PC-9 (cell line): Measurements from ENCODE around the gene SP6. TPM values are rescaled to one million over a fixed set of nuclear protein-coding genes. Genes with fewer than 3 reads are reported as not detected.

Experiments
- BruUV-seq: library from RNA; stranded (reverse); fragments of 400-500 nt; replicated peaks from 2 replicates; lab custom pipeline; 2021; lab: Mats Ljungman, UMichigan
- CTCF ChIA-PET: fragments of 300-600 bp; sonication (Branson Sonifier 250); formaldehyde crosslinking; loops from one replicate; lab custom pipeline; 2022; ENCODE audit warnings: antibody characterized with exemption; lab: Charles Lee
- POLR2A ChIA-PET: fragments of 300-600 bp; sonication (Branson Sonifier 250); formaldehyde crosslinking; loops from one replicate; lab custom pipeline; 2022; ENCODE audit warnings: antibody characterized with exemption; ENCODE audit not compliant: unreplicated experiment; lab: Charles Lee
- DNase-seq, 2 experiments: peaks; one replicate each; pipeline versions ENCODE4 v3.0.0 to v3.0.0-alpha.2; 2015 to 2022; ENCODE audit warnings: mixed read lengths in 1 of 2
- H2AFZ ChIP-seq: fragments of 200-600 bp; sonication (generic); 2 replicates; pipeline ENCODE4 v1.8.1; 2017; ENCODE audit warnings: antibody characterized with exemption
- H3F3A ChIP-seq: fragments of 200-600 bp; sonication (generic); 2 replicates; pipeline ENCODE4 v1.8.1; 2017; ENCODE audit warnings: antibody characterized with exemption, mild to moderate bottlenecking, low read depth; ENCODE audit not compliant: insufficient read depth
- H3K27ac ChIP-seq: fragments of 200-600 bp; sonication (generic); 2 replicates; pipeline ENCODE4 v1.6.1; 2016; ENCODE audit warnings: mixed run types
- H3K27me3 ChIP-seq: fragments of 200-600 bp; sonication (generic); 2 replicates; pipeline ENCODE4 v1.6.1; 2016; ENCODE audit warnings: low read depth, mixed run types; ENCODE audit not compliant: insufficient read depth
- H3K36me3 ChIP-seq: fragments of 200-600 bp; sonication (generic); 2 replicates; pipeline ENCODE4 v1.6.1; 2016; ENCODE audit warnings: low read depth, mixed run types
- H3K4me1 ChIP-seq: fragments of 200-600 bp; sonication (generic); replicated peaks from 2 replicates; pipeline ENCODE4 v1.6.1; 2016; ENCODE audit warnings: mixed run types; ENCODE audit not compliant: insufficient read depth
- H3K4me2 ChIP-seq: fragments of 200-600 bp; sonication (generic); 2 replicates; pipeline ENCODE4 v1.6.1; 2017; ENCODE audit warnings: mixed run types
- H3K4me3 ChIP-seq: fragments of 200-600 bp; sonication (generic); 2 replicates; pipeline ENCODE4 v1.6.1; 2016; ENCODE audit warnings: mixed run types
- H3K79me2 ChIP-seq: fragments of 200-600 bp; sonication (generic); 2 replicates; pipeline ENCODE4 v1.6.1; 2017; ENCODE audit warnings: low read depth, mixed run types
- H3K9me2 ChIP-seq: fragments of 200-600 bp; sonication (generic); 2 replicates; pipeline ENCODE4 v1.8.1; 2017; ENCODE audit warnings: mild to moderate bottlenecking; ENCODE audit not compliant: insufficient read depth
- H3K9me3 ChIP-seq: fragments of 200-600 bp; sonication (generic); 2 replicates; pipeline ENCODE4 v1.8.1; 2016; ENCODE audit warnings: low read depth; ENCODE audit not compliant: insufficient read depth
- H4K20me1 ChIP-seq: fragments of 200-600 bp; sonication (generic); 2 replicates; pipeline ENCODE4 v1.8.1; 2017; ENCODE audit not compliant: insufficient read depth
- CTCF ChIP-seq: fragments of 200-600 bp; sonication (generic); conservative IDR thresholded peaks from 2 replicates; pipeline ENCODE4 v1.6.1; 2017; ENCODE audit warnings: mixed run types, antibody characterized with exemption, mild to moderate bottlenecking, moderate library complexity
- EZH2 ChIP-seq: fragments of 200-600 bp; sonication (generic); IDR thresholded peaks from 2 replicates; pipeline ENCODE4 v1.8.0; 2017; ENCODE audit warnings: antibody characterized with exemption, low read depth
- intact Hi-C: fragments of 100-400 bp; cut with micrococcal nuclease; formaldehyde crosslinking; loops from one replicate; pipeline ENCODE4 v1.10.0; 2022; ENCODE audit not compliant: unreplicated experiment
- total RNA-seq: library from RNA; stranded (reverse); gene quantifications from 2 replicates; pipeline ENCODE4 v1.2.3, GENCODE V29; 2021

Gene SP6
- total RNA-seq, 1 experiment from 2014 or later, result 13.3 TPM

GRCh38 chr17:47837401-47838039, 13.4 kb downstream of the SP6 start:
- Histone ChIP-seq H3K27me3 (no peaks in the 10 kb centered on the region), H3K4me1 (peaks cover 25% of the 10 kb centered on the region), H3K4me2 (no peak overlapping the region), H2AFZ (no peak overlapping the region), H4K20me1 (no peaks in the 10 kb centered on the region), H3K36me3 (no peaks in the 10 kb centered on the region), H3K9me3 (no peaks in the 10 kb centered on the region), H3K79me2 (peaks cover 20% of the 10 kb centered on the region), H3K9me2 (no peaks in the 10 kb centered on the region), H3F3A (peaks cover 24% of the 10 kb centered on the region), H3K27ac (no peak overlapping the region), H3K4me3 (no peak overlapping the region)
- ChIA-PET CTCF (no interaction called here), POLR2A (no interaction called here)
- intact Hi-C loops, result no loop called here
- no peak for DNase-seq
- TF ChIP-seq CTCF, result no peak
- TF ChIP-seq EZH2, result no peak
- BruUV-seq, result no TSS peak

GRCh38 chr17:47836601-47837000, 14.4 kb downstream of the SP6 start:
- Histone ChIP-seq H3K27me3 (no peaks in the 10 kb centered on the region), H3K4me1 (peaks cover 24% of the 10 kb centered on the region), H3K4me2 (no peak overlapping the region), H3K4me3 (no peak overlapping the region), H3K79me2 (peaks cover 20% of the 10 kb centered on the region), H3K36me3 (no peaks in the 10 kb centered on the region), H3F3A (peaks cover 24% of the 10 kb centered on the region), H2AFZ (no peak overlapping the region), H3K27ac (no peak overlapping the region), H3K9me3 (no peaks in the 10 kb centered on the region), H3K9me2 (no peaks in the 10 kb centered on the region), H4K20me1 (no peaks in the 10 kb centered on the region)
- intact Hi-C loops, result no loop called here
- ChIA-PET POLR2A (no interaction called here), CTCF (no interaction called here)
- no peak for DNase-seq
- BruUV-seq, result no TSS peak
- no peak for TF ChIP-seq EZH2
- no peak for TF ChIP-seq CTCF

- ChIA-PET CTCF (no interaction called here), POLR2A (interaction anchor here (0.7 kb wide), 1 partner anchor 101 kb away, joined by 4 read pairs; no protein-coding TSS in a partner anchor)
- TF ChIP-seq EZH2, result no peak
- TF ChIP-seq CTCF, result no peak
- Histone ChIP-seq H3F3A (peaks cover 36% of the 10 kb centered on the region), H3K4me1 (peaks cover 22% of the 10 kb centered on the region), H3K4me2 (no peak overlapping the region), H2AFZ (no peak overlapping the region), H3K4me3 (no peak overlapping the region), H3K36me3 (no peaks in the 10 kb centered on the region), H3K9me3 (no peaks in the 10 kb centered on the region), H3K27ac (no peak overlapping the region), H3K79me2 (peaks cover 21% of the 10 kb centered on the region), H4K20me1 (peaks cover 4% of the 10 kb centered on the region; the same call in 1 of the 2 replicates), H3K9me2 (no peaks in the 10 kb centered on the region), H3K27me3 (no peaks in the 10 kb centered on the region)
- BruUV-seq, result no TSS peak
- intact Hi-C loops, result no loop called here
- DNase-seq, result no peak
These were observed 16.2 kb downstream of the SP6 start for GRCh38 chr17:47834756-47835155.
